Choroid plexus epithelial cell (primary cell): ENCODE results near the gene URB1.

ENCODE experiments used
- DNase-seq: peaks from one replicate; pipeline ENCODE4 v3.0.0-alpha.2; 2010; ENCODE audit warnings: low read depth
- H3K4me3 ChIP-seq: 2 replicates; pipeline ENCODE4 v1.5.1; 2011; ENCODE audit warnings: low read depth, mild to moderate bottlenecking, control low read depth, low read length, moderate library complexity
- TF ChIP-seq, protein P1 (sequence below): conservative IDR thresholded peaks from 2 replicates; pipeline ENCODE4 v1.5.1; 2011; ENCODE audit warnings: low read depth, mild to moderate bottlenecking, control low read depth, inconsistent platforms, low read length, moderate library complexity

URB1 gene

DNA sequence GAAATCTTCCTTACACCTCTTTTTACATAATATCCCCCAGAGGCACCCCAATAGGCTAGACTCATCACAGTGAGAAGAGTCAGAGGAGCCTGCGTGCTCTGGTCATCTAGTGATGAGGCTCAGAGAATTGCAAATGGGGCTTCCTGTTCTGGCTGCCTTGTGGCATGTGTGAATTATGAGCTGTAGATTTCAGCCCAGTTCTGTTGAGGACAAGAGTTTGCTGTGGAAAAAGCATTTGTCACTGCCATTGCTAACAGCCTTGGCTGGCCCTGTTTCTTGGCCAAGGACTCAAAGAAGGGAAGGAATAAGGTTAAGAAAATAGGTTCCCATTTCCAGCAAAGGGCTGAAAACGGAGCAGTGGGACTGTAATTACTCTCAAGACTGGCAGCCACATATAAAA is 63.5 kb downstream of the URB1 start:
- no peak for DNase-seq
- TF ChIP-seq, protein P1, sequence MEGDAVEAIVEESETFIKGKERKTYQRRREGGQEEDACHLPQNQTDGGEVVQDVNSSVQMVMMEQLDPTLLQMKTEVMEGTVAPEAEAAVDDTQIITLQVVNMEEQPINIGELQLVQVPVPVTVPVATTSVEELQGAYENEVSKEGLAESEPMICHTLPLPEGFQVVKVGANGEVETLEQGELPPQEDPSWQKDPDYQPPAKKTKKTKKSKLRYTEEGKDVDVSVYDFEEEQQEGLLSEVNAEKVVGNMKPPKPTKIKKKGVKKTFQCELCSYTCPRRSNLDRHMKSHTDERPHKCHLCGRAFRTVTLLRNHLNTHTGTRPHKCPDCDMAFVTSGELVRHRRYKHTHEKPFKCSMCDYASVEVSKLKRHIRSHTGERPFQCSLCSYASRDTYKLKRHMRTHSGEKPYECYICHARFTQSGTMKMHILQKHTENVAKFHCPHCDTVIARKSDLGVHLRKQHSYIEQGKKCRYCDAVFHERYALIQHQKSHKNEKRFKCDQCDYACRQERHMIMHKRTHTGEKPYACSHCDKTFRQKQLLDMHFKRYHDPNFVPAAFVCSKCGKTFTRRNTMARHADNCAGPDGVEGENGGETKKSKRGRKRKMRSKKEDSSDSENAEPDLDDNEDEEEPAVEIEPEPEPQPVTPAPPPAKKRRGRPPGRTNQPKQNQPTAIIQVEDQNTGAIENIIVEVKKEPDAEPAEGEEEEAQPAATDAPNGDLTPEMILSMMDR: no peak
- H3K4me3 ChIP-seq: no peak overlapping the region

DNA sequence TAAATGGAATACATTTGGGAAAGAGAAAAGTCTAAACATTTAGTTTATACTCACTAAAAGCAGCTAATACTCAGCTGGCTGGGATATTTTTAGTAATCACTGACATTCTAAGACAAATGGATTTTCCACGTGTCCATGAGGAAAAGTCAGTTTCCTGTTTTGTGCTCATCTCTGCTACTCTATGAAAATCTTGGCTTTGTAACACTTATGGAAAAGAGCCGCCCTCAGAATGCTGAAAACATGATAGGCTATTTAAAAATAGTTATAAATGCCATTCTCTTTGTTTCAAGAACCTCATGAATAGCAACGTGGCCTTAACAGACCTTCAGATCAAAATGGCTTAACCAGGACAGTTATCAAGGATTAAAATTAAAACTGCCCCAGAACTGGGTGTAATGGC is 64.2 kb downstream of the URB1 start:
- DNase-seq: no peak
- TF ChIP-seq, protein P1: no peak
- no peak overlapping the region for H3K4me3 ChIP-seq

DNA sequence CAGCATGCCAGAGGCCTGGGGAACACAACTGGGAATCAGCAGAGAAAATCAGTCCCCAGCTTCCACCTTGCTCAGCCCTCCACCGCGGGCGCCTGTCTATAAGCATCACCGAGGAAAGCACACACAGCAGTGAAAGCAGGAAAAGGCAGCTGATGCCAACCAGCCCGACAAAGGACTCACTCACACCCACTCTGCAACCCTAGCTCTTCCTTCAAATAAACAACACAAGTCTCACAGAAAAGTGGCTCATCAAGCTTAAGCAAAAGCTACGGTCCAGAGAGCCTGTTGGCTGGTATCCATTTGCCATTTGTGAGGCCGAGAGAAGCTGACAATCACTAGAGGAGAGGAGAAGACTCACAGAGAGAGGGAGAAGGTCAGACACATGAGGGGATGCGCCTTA is 67.1 kb downstream of the URB1 start:
- no peak for DNase-seq
- no peak overlapping the region for H3K4me3 ChIP-seq
- TF ChIP-seq, protein P1: no peak

DNA sequence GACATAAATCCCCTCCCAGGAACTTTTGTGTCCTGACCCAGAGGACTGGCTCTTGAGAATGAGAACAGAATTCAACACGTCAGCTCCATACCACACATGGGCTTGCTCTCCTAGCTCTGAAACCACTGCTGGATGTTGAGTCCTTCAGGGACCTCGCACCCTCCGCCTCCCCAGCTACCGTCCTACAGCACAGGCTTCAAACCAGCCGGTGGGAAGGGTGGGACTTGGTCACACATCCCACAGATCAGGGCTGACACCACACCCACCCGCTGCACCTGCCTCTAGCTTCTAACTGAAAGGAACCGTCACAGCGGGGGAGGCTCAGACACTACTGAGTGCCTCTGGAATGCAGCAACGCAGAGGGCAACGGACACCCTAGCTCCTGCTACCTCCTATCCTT is 70.1 kb downstream of the URB1 start:
- DNase-seq: no peak
- H3K4me3 ChIP-seq: no peak overlapping the region
- TF ChIP-seq, protein P1: no peak

DNA sequence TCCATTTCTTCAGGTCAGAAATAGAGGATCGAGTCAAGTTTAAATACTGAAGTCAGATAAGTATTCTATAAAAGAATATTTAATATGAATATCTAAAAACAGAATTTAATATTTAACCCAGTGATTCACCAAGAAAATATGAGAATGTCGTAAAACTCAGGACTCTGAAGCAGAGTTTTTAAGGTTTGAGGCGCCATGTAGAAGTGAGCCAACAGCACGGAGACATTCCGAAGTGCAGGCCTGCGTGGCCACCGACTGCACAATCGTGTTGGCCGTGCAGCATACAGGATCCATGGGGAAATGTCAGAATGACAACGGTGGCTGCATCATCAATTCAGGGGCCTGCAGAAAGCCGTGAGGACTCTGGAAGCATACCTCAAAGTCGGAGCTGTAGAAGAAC is 70.7 kb downstream of the URB1 start:
- no peak for DNase-seq
- TF ChIP-seq, protein P1: no peak
- H3K4me3 ChIP-seq: no peak overlapping the region

DNA sequence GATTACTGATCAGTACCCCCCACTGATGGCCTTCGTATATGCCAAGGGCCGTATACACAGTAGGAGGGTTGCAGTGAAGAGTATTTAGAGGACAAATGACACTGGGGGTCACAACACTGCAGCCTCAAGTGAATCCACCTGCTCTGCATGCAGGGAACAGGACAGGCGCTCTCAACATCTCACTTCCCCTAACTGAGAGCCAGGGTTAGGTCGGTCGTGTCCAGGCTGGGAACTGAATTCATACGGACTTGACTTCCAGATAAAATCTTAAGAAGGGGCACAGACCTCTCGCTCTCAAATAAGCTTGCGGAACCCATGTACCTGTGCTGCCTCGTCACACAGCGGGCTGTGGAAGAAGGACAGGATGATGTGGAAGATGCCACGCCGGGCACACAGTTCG is 71.3 kb downstream of the URB1 start:
- TF ChIP-seq, protein P1: no peak
- DNase-seq: no peak
- no peak overlapping the region for H3K4me3 ChIP-seq

DNA sequence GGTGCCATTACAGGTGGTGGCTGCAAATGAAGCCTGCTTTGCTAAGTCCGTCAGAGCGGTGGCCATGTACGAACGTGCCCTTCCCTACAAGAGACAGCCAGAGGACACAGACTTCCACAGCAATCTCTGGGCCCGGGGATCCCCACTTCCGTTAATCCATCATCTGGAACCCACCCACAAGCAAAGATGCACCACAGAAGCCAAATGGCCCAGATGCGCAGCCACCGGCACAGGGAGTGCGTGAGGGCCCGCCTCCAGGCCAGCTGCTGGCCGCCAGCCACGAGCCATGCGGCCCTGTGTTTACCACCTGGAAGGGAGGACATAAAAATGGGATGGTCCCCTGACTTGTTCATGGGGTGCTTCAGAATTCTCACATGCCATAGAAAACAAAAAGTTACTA is 72.1 kb downstream of the URB1 start:
- H3K4me3 ChIP-seq: no peak overlapping the region
- TF ChIP-seq, protein P1: no peak
- no peak for DNase-seq
